ENCODE data around the gene INTS4.
"Not testable (repeated sequence)": the region's sequence is repeated elsewhere in the genome, so short reads cannot be mapped to it uniquely, and the experiment has no call there.

The INTS4 gene

DNA sequence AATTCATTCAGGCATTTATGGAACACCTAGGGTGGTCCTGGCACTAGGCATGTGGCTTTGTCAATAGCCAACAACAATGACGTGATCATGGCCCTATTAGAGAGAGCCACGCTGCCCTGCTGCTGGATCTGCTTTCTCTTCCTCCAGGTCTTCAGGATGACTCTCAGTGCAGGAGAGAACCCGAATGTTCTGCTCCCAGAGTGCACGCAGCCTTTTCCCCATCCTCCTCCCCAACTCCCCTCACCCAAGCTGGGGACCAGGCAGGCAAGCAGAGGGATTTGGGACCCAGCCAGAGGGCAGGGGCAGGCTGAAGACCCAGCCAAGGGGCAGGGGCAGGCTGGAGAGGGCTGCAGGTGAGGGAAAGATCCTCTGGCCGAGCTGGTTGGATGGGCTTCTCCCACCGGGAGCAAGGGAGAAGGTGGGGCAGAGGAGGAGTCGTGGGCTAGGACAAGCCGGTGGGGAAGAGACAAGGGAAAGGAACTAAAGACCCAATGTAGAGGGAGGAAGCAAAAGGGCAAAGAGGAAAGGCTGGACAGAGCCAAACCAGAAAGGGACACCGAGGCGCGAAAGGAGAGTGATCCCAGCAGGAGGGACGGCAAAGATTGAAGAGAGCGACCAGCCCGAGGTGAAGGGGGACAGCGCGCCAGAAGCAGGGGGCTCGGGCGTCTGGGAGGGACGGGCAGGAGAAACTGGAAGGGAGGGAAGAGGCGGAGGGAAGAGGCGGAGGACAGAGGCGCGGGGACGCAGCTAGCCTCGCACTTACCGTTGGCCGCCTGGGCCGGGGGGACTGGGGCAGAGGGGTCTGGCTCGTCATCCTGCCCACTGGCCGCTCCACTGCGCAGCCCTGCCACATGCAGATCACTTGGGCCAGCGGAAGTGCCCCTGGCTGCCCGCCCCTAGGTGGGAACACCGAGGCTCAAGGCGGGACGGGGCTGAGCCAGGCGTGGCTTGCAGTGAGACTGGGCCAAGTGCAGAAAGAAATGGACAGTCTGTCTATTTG, 28.2 kb upstream of the INTS4 start, which contains the start of gene KCTD14:
TSS of gene KCTD14 (minus strand) at position 880 of the 1,000 bp plus-strand sequence. CDS start at position 853, 27 bp downstream.
- DNase-seq (ENCODE audit: low read depth), result no peak

DNA sequence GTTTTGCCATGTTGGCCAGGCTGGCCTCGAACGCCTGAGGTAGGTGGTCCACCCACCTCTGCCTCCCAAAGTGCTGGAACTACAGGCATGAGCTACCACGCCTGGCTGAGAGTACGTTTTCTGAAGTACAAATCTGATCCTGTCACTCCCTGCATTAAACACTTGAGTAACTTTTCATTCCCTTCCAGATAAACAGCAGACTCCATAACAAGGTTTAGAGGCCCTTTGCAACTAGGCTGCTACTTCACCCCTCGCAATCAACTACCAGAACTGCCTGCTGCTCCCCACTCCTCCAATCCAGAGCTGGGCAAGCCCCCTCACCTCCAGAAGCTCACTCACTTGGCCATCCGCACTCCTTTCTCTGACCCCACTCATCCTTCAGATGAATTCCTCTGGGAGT, 27.1 kb upstream of the INTS4 start:
- DNase-seq (ENCODE audit: low read depth), result no peak

DNA sequence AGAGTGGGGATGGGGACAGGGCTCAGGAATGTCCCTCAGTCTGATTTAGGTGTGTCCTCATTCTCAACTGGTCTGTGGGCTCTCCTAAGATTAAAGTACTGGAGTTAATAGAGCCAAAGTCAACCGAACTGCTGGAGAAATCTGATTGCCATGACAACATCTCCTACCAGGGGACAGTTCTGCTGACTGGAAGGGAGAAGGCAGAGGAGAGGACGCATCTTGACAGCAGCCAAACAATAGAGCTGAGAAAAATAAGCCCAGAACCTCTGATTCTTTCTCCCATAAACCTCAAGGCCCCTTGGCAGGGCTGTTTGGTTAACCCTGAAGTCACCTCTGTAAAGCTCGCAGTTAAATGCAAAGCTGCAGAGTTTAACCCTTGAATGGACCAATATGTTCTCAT, 25.8 kb upstream of the INTS4 start:
- DNase-seq (ENCODE audit: low read depth), result no peak

DNA sequence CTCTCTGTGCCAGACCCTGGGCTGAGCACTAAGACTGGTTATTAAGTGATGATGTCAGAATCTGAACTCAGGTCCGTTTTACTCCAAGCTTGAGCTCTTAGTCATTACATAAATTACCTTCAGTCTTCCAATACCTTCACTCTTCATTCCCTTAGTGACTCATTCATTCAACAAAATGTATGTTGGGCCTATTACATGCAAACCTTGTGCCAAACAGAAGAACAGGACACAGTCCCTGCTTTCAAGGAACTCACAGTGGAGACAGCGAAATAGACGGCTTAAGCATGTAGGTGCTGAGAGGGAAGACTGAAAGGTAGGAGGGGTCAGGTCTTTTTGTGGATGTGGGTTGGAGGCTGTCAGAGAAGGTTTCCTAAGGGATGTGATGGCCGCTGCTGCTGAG, 25.3 kb upstream of the INTS4 start:
- DNase-seq (ENCODE audit: low read depth), result no peak

DNA sequence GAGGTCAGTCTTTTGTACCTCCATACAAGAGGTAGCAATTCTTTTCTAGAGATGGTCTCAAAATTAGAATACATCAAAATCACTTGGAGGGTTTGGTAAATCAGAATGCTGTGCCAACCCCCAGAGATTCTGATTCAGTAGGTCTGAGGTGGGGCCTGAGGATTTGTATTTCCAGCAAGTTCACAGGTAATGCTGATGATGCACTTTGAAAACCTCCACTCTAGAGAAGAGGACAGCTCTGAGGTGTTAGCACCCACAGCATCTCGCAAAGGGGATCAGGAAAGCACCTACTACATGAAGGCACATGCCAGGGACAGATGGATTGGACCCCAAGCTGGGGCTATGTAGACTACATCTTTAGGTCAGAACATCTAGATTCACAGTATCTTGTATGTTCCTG, 21.4 kb upstream of the INTS4 start:
- no peak for DNase-seq (ENCODE audit: low read depth)

DNA sequence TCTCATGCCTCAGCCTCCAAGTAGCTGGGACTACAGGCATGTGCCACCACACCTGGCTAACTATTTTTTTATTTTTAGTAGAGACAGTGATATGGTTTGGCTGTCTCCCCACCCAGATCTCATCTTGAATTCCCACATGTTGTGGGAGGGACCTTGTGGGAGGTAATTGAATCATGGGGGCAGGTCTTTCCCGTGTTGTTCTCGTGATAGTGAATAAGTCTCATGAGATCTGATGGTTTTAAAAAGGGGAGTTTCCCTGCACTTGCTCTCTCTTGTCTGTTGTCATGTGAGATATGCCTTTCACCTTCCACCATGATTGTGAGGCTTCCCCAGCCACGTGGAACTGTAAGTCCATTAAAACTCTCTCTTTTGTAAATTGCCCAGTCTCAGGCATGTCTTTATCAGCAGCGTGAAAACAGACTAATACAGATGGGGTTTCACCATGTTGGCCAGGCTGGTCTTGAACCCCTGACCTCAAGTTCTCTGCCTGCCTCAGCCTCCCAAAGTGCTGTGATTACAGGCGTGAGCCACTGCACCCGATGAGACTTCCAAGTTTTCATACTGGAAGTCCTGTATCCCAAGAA, 20.6 kb upstream of the INTS4 start:
- DNase-seq (ENCODE audit: low read depth), result not testable (repeated sequence)

DNA sequence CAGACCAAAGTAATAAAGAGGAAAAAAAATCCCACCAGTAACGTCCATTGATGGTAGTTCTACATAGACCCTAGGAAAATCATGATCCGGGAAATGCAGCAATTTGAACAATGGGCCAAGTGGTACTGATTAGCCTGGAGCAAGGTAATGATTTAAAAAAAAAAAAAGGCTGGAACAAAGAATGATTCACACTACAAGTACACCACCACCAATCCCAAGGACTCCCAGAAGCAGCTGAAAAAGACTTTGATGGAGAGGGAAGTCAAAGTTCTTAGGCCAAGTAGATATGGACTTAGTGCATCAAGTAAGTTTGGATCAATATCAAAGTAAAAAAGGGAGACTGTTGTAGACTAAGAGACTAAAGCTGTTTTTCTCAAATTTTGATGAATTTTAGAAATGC, 16.8 kb upstream of the INTS4 start:
- no peak for DNase-seq (ENCODE audit: low read depth)

DNA sequence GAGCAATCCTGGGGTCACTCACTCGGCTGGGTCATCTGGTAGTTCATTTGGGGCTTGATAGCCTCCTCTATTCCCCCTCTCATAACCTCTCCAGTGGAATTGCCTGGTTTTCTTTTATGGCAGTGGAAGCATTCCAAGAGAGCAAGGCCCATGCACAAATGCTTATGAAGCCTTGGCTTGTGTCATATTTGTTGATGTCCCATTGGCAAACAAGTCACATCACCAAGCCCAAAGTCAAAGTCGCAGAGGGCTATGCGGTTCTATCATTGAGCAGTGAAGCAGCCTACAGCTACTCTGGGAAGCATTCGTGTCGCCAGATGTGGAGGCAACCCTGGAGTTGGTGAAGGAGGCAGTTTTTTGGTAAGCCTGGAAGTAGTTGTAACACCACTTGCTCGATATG, 16.3 kb upstream of the INTS4 start:
- DNase-seq (ENCODE audit: low read depth), result no peak

DNA sequence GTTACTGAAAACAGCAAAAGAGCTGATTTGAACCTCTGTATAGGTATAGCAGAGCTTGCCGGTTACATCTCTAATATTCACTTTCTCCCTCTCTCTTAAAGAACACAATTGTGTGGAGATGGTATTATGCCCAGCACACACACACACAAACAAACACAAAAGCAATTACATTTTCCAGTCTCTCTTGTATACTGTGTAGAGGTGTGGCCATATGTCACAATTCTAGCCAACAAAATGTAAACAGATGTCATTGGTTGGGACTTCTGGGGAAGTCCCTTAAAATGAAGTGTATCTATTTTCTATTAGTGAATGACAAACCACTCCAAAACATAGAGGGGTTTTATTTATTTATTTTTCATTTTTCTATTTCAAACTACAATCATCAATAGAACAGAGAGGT, 15.8 kb upstream of the INTS4 start:
- DNase-seq (ENCODE audit: low read depth), result no peak

DNA sequence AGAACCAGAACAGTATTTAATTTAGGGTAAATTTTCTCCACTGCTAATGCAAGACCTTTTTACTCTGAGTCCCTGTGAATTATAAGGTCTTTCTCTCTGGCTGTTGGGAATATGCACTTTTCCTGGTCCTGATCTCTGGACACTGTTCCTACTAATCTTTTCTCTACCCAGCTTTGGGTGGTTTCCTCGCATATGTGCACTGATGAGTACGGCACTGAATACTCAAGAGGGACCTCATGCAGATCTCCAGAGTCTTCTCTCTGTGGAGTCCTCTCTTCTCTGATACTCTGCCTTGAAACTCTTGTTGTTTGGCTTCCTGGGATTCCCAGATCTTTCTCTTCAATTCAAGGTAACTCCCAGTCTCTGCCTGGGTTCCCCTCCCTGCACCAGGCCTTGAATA, 14.6 kb upstream of the INTS4 start:
- no peak for DNase-seq (ENCODE audit: low read depth)

DNA sequence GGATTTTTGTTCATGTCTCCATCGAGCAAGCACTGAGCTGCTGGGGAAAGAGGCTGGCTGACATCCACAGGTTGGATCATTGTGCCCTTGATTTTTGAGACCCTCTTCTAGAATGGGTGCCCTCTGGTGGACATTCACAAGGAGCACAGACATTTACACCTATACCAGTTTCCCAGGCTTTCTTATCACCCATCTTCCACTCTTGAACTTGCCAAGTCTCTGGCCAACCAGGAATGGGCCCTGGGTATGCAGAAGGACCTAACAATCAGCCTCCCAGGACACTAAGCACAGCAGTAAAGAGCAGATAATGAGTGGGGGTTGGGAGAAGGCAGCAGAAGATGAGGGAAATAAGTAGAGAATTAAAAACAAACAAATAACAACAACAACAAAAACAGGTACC, 5.7 kb upstream of the INTS4 start:
- DNase-seq (ENCODE audit: low read depth), result no peak

DNA sequence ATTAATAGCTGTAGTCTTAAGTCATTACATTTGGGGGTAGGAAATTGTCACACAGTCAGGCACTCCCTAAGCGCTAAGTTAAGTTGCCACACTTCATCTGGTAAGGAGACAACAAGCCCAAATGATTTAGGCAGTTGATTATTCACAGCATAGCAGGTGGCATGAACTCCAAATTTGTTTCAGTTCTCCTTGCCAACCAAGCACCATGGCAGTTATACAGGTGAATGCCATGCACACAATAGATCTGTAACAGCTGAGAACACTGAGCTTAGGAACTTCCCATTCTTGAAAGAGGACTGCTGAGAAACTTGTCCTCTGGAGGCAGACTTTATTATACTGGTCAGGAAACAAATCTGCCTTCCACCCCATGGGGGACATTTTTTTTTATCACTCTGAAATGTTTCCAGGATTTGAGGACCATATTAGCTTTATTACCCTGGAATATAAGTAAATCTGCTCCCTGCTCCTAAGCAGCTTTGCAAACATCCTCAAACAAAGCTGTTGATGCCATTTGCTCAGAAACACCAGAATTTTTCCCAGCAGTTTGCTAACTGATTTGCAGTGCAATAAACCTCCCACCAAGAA, 5.1 kb upstream of the INTS4 start:
- no peak for DNase-seq (ENCODE audit: low read depth)

DNA sequence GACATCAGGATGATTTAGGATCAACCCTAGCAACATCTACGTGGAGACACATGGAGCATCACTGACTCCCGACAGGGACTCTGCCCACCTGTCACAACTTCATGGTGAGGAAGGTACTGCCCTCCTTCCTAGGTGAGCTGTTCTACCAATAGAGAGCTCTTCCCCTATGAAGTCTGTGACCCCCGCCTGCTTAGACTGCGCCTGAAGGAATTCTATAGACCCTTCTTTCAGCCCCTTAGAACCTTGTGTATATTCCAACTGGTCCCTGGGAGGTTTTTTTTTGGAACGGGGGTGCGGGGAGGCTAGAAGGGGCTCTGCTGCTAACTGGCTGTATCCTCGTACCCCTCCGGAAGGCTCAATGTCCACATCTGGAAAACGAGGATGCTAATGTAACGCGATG, 566 bp downstream of the INTS4 start:
- DNase-seq (ENCODE audit: low read depth), result no peak

DNA sequence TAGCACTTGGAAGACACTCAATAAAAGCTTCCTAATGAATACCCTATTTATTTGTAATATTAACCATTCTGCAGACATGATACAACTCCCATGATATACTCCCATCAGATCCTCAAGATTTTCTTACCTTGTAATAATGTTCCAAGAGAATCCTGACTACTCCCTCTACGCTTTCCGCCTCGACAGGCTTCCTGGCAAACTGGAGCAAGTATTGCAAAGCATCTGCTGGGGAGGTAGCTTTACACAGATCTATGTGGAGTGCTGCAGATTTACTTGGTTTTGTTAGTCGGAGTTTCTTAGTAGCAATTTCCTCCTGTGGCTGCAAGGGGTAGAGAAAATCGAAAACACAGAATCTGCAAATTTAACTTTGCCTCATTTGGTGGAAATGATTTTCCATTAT, 3.5 kb downstream of the INTS4 start:
- no peak for DNase-seq (ENCODE audit: low read depth)

DNA sequence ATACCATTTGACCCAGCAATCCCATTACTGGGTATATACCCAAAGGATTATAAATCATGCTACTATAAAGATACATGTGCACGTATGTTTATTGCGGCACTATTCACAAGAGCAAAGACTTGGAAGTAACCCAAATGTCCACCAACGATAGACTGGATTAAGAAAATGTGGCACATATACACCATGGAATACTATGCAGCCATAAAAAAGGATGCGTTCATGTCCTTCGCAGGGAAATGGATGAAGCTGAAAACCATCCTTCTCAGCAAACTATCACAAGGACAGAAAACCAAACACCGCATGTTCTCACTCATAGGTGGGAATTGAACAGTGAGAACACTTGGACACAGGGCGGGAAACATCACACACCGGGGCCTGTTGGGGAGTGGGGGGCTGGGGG, 8.0 kb downstream of the INTS4 start:
- not testable (repeated sequence) for DNase-seq (ENCODE audit: low read depth)

DNA sequence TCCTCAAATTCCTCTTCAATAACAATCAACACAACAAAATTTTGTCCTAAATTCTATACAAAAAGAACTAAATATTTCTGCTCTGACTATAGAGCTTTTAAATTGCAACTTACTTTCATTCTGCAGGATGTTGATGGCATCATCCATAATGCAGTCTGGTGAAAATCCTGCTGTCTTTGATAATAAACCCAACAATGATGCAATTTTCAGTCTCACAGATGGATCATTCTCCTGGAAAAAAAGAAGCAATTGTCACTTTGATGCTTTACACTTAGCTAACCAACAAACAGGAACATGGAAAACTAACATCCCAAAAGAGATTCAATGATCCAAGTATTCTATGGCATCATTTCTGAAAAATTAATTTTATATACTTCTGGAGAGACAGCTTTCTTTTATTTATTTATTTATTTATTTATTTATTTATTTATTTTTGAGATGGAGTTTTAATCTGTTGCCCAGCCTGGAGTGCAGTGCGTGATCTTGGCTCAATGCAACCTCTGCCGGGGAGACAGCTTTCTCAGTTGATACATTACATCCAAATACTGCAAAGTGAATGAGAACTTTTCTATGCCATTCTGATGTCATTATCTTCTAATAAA, 13.0 kb downstream of the INTS4 start:
- no peak for DNase-seq (ENCODE audit: low read depth)

DNA sequence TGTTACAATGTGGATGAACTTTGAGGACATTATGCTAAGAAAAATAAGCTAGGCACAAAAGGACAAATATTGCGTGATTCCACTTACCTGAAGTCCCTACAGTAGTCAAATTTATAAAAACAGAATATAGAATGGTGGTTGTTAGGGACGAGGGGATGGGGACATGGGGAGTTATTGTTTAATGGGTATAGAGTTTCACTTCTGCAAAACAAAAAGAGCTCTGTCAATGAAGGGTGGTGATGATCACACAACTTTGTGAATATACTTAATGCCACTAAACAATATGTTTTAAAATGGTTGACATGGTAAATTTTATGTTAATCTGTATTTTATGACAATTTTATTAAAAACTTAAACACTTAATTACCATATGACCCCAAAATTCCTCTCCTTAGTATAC, 26.1 kb downstream of the INTS4 start:
- no peak for DNase-seq (ENCODE audit: low read depth)

DNA sequence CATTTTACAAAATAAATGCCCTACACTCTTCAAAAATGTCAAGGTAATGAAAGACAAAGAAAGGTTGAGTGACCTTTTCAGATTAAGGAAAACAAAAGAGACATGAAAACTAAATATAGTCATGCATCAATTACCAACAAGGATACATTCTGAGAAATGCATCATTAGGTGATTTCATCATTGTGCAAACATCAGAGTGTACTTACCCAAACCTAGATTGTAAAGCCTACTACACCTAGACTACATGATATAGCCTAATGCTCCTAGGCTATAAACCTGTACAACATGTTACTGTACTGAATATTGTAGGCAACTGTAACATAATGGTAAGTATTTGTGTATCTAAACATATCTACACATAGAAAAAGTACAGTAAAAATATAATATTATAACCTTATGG, 26.7 kb downstream of the INTS4 start:
- DNase-seq (ENCODE audit: low read depth), result no peak

DNA sequence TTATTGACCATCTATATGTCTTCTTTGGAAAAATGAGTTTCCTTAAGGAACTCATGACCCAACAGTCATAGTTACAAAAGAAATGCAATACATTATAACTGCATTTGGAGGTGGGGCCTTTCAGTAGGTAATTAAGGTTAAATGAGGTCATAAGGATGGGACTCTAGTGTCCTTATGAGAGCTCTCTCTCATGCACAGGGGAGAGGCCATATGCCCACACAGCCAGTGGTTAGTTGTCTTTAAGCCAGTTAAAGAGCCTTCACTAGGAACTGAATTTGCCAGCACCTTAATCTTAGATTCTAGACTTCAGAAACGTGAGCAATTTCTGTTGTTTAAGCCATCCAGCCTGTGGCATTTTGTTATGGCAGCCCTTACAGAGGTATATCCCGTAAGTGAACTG, 27.3 kb downstream of the INTS4 start:
- no peak for DNase-seq (ENCODE audit: low read depth)

DNA sequence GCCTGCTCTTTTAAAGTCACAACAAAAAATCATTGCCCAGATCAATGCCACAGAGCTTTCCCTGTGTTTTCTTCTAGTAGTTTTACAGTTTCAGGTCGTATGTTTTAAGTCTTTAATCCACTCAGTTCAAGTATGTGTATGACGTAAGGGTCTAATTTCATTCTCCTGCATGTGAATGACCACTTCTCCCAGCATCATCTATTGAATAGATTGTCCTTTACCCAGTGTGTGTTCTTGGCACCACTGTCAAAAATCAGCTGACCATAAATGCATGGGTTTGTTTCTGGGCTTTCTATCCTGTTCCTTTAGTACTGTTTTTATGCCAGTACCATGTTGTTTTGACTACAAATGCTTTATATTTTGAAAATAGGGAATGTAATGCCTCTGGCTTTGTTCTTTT, 28.1 kb downstream of the INTS4 start:
- no peak for DNase-seq (ENCODE audit: low read depth)

DNA sequence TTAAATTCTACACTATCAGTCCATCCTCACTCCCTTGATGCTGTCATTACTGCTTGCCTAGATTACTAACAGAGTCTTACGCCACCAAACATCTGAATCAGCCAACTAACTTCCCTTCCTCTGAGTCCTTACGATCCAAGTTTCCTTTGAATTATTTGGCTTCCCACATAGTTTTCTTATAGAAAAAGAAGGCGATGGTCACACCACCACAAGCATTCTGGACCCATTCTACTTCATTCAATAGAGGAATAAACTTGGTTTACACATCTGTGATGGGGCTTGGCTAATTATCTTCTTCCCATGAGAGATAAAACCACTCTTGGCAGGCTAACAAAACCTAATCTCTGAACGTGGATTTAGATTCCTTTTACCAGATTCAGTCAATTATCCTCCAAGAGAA, 35.0 kb downstream of the INTS4 start:
- DNase-seq (ENCODE audit: low read depth), result no peak

DNA sequence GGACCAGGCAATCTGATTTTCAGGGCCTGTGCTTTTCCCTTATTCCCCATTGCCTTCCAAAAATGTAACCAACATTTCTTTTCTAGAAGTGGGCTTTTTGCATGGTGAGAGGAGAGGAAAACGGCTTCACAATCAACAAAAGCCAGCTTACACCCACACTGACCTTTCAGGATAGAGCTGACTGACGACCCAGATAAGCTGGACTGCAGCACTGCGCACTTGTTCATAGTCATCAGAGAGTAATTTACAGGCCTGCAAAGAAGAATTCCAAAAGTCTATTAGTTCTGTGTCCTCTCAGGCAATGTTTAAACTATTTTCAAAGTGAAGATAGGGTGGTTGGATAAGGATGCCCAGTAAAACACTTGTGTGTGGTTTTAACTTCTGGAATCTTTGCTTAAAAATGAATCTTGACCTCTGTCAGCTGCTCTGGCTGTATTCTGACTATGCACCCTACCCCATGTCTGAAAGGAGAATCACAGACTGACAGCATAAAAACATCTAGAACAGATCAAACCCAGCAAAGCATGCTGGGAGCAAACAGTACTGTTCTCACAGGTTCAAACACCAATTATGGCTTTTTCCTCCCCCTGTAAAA, 35.8 kb downstream of the INTS4 start:
- DNase-seq (ENCODE audit: low read depth), result not testable (repeated sequence)

Data from activated T-helper 1 cell treated with Interleukin-2 at 50 U/mL for 16 hours (primary cell).